Endothelial cell of umbilical vein (primary cell): ENCODE data around the gene USB1.

ENCODE experiments used
- CTCF ChIP-seq, 2 donors: IDR thresholded peaks; 1 replicate in 1 of 2; 2 replicates in 1 of 2; pipeline ENCODE4 v1.5.1; 2011; ENCODE audit warnings: low read length in 2 of 2, mild to moderate bottlenecking in 2 of 2, moderate library complexity in 2 of 2, control low read depth in 1 of 2, inconsistent platforms in 1 of 2, low read depth in 1 of 2; ENCODE audit not compliant: insufficient read depth in 1 of 2; ENCODE audit errors: extremely low read depth in 1 of 2
- EZH2 ChIP-seq: IDR thresholded peaks from 2 replicates; pipeline ENCODE4 v1.6.1; 2012; ENCODE audit warnings: borderline replicate concordance, low read depth, mild to moderate bottlenecking, moderate library complexity, low read length, inconsistent platforms; ENCODE audit not compliant: severe bottlenecking
- FOS ChIP-seq: IDR thresholded peaks from 2 replicates; pipeline ENCODE4 v1.6.1; 2011; ENCODE audit warnings: mild to moderate bottlenecking, low read length, moderate library complexity, borderline replicate concordance; ENCODE audit not compliant: insufficient read depth
- GATA2 ChIP-seq: IDR thresholded peaks from 2 replicates; pipeline ENCODE4 v1.7.0; 2011; ENCODE audit warnings: low read depth, mild to moderate bottlenecking, moderate library complexity, mixed read lengths, low read length; ENCODE audit not compliant: insufficient read length, insufficient read depth
- POLR2A ChIP-seq: IDR thresholded peaks from 2 replicates; pipeline ENCODE4 v1.6.1; 2012; ENCODE audit warnings: low read depth, mild to moderate bottlenecking, control low read depth, low read length
- POLR2AphosphoS5 ChIP-seq: IDR thresholded peaks from 2 replicates; pipeline ENCODE4 v1.6.1; 2012; ENCODE audit warnings: low read depth, mild to moderate bottlenecking, control low read depth, low read length, moderate library complexity; ENCODE audit not compliant: insufficient read depth

GRCh38 chr16:58001781-58002415 lies 691 bp downstream of the USB1 start:
- TF ChIP-seq CTCF (IDR thresholded peaks at IDR 0.05; ENCODE audit: extremely low read depth in 1 of 2, insufficient read depth in 1 of 2, low read depth in 1 of 2, low read length in 2 of 2) (no peak), EZH2 (no peak), POLR2A (no peak), POLR2AphosphoS5 (no peak), FOS (no peak), GATA2 (no peak)
